H9 (cell line): ENCODE data around the gene GFPT2. TPM values are rescaled to one million over a fixed set of nuclear protein-coding genes. Genes with fewer than 3 reads are reported as not detected.

ENCODE experiments used
- DNase-seq: peaks from one replicate; pipeline ENCODE4 v3.0.0-alpha.2; 2017
- H2AFZ ChIP-seq: one replicate; pipeline ENCODE4 v1.6.1; 2013; ENCODE audit warnings: mild to moderate bottlenecking, low read length, control low read depth, moderate library complexity
- H2AK5ac ChIP-seq: 2 replicates; pipeline ENCODE4 v1.6.1; 2013; ENCODE audit warnings: low read length, control low read depth, mixed read lengths; ENCODE audit not compliant: insufficient read length
- H2BK120ac ChIP-seq: one replicate; pipeline ENCODE4 v1.6.1; 2013; ENCODE audit warnings: low read depth, mild to moderate bottlenecking, low read length, control low read depth, inconsistent platforms; ENCODE audit not compliant: poor library complexity, severe bottlenecking
- H2BK12ac ChIP-seq: 2 replicates; pipeline ENCODE4 v1.6.1; 2013; ENCODE audit warnings: low read length, control low read depth, mixed read lengths, low read depth; ENCODE audit not compliant: insufficient read length
- H2BK15ac ChIP-seq: 2 replicates; pipeline ENCODE4 v1.6.1; 2013; ENCODE audit warnings: low read depth, low read length, control low read depth
- H2BK20ac ChIP-seq: one replicate; pipeline ENCODE4 v1.6.1; 2013; ENCODE audit warnings: low read depth, mild to moderate bottlenecking, low read length, control low read depth, inconsistent platforms; ENCODE audit not compliant: poor library complexity, severe bottlenecking
- H2BK5ac ChIP-seq: 2 replicates; pipeline ENCODE4 v1.6.1; 2013; ENCODE audit warnings: low read length, control low read depth, mixed read lengths; ENCODE audit not compliant: insufficient read length
- H3K14ac ChIP-seq: 2 replicates; pipeline ENCODE4 v1.6.1; 2013; ENCODE audit warnings: low read length, control low read depth; ENCODE audit not compliant: insufficient read depth
- H3K18ac ChIP-seq: 2 replicates; pipeline ENCODE4 v1.6.1; 2013; ENCODE audit warnings: low read depth, mild to moderate bottlenecking, mixed read lengths, low read length, control low read depth; ENCODE audit not compliant: insufficient read length
- H3K23ac ChIP-seq: 2 replicates; pipeline ENCODE4 v1.6.1; 2013; ENCODE audit warnings: low read length, control low read depth, mixed read lengths, low read depth; ENCODE audit not compliant: insufficient read length
- H3K23me2 ChIP-seq: 2 replicates; pipeline ENCODE4 v1.6.1; 2013; ENCODE audit warnings: low read depth, mild to moderate bottlenecking, mixed read lengths, low read length, control low read depth; ENCODE audit not compliant: insufficient read length, poor library complexity, severe bottlenecking
- H3K27ac ChIP-seq: 2 replicates; pipeline ENCODE4 v1.5.1; 2013; ENCODE audit warnings: low read length, control low read depth, mixed read lengths, low read depth; ENCODE audit not compliant: insufficient read length
- H3K27me3 ChIP-seq: 2 replicates; pipeline ENCODE4 v1.6.1; 2013; ENCODE audit warnings: low read length, control low read depth, inconsistent platforms; ENCODE audit not compliant: insufficient read depth
- H3K4ac ChIP-seq: 2 replicates; pipeline ENCODE4 v1.6.1; 2013; ENCODE audit warnings: low read depth, mild to moderate bottlenecking, control low read depth, inconsistent platforms, low read length, moderate library complexity
- H3K4me1 ChIP-seq: 2 replicates; pipeline ENCODE4 v1.6.1; 2013; ENCODE audit warnings: low read length, control low read depth, inconsistent platforms; ENCODE audit not compliant: insufficient read depth
- H3K4me2 ChIP-seq: 2 replicates; pipeline ENCODE4 v1.6.1; 2013; ENCODE audit warnings: low read length, control low read depth, mixed read lengths; ENCODE audit not compliant: insufficient read length, insufficient read depth
- H3K56ac ChIP-seq: 2 replicates; pipeline ENCODE4 v1.6.1; 2013; ENCODE audit warnings: low read depth, mild to moderate bottlenecking, mixed read lengths, low read length, control low read depth; ENCODE audit not compliant: insufficient read length
- H3K79me1 ChIP-seq: 2 replicates; pipeline ENCODE4 v1.6.1; 2013; ENCODE audit warnings: low read depth, mild to moderate bottlenecking, moderate library complexity, low read length, control low read depth, inconsistent platforms; ENCODE audit not compliant: insufficient read depth, poor library complexity, severe bottlenecking
- H3K79me2 ChIP-seq: 2 replicates; pipeline ENCODE4 v1.6.1; 2013; ENCODE audit warnings: low read length, control low read depth, inconsistent platforms; ENCODE audit not compliant: insufficient read depth
- H3K9ac ChIP-seq: 2 replicates; pipeline ENCODE4 v1.6.1; 2013; ENCODE audit warnings: low read length, control low read depth, mixed read lengths; ENCODE audit not compliant: insufficient read length; ENCODE audit errors: extremely low read depth
- H3K9me3 ChIP-seq: one replicate; pipeline ENCODE4 v1.6.1; 2013; ENCODE audit warnings: low read depth, low read length, inconsistent platforms; ENCODE audit not compliant: control insufficient read depth
- H3T11ph ChIP-seq: one replicate; pipeline ENCODE4 v1.6.1; 2013; ENCODE audit warnings: mild to moderate bottlenecking, low read length, control low read depth, inconsistent platforms
- H4K20me1 ChIP-seq: one replicate; pipeline ENCODE4 v1.6.1; 2013; ENCODE audit not compliant: control insufficient read depth, insufficient read length, insufficient read depth
- H4K5ac ChIP-seq: 2 replicates; pipeline ENCODE4 v1.6.1; 2013; ENCODE audit warnings: low read depth, mild to moderate bottlenecking, mixed read lengths, low read length, control low read depth; ENCODE audit not compliant: insufficient read length
- H4K8ac ChIP-seq: replicated peaks from 2 replicates; pipeline ENCODE4 v1.6.1; 2013; ENCODE audit warnings: low read length, control low read depth, mixed read lengths, low read depth; ENCODE audit not compliant: insufficient read length
- H4K91ac ChIP-seq: 2 replicates; pipeline ENCODE4 v1.6.1; 2013; ENCODE audit warnings: low read depth, mild to moderate bottlenecking, moderate library complexity, mixed read lengths, low read length, control low read depth; ENCODE audit not compliant: insufficient read length
- H3K27ac Mint-ChIP-seq, 3 experiments: 2 replicates in 2 of 3; 3 replicates in 1 of 3; pipeline ENCODE4 v1.8.0; 2020 to 2021; ENCODE audit warnings: mixed read lengths in 3 of 3, mild to moderate bottlenecking in 1 of 3, moderate library complexity in 1 of 3
- H3K27me3 Mint-ChIP-seq: 2 replicates; pipeline ENCODE4 v1.8.0; 2021; ENCODE audit warnings: low read depth, mild to moderate bottlenecking, moderate library complexity, mixed read lengths
- H3K36me3 Mint-ChIP-seq, 3 experiments: 2 replicates in 2 of 3; 3 replicates in 1 of 3; pipeline ENCODE4 v1.8.0; 2020 to 2021; ENCODE audit warnings: low read depth in 3 of 3, mixed read lengths in 3 of 3; ENCODE audit not compliant: insufficient read depth in 1 of 3
- H3K4me1 Mint-ChIP-seq, 2 experiments: 2 replicates each; pipeline ENCODE4 v1.8.0; 2020; ENCODE audit warnings: mixed read lengths in 2 of 2
- H3K4me3 Mint-ChIP-seq, 2 experiments: 2 replicates in 1 of 2; 3 replicates in 1 of 2; pipeline ENCODE4 v1.8.0; 2020 to 2021; ENCODE audit warnings: mild to moderate bottlenecking in 2 of 2, mixed read lengths in 2 of 2, moderate library complexity in 1 of 2
- H3K9me3 Mint-ChIP-seq, 2 experiments: 2 replicates in 1 of 2; 3 replicates in 1 of 2; pipeline ENCODE4 v1.8.0; 2020; ENCODE audit warnings: mild to moderate bottlenecking in 2 of 2, mixed read lengths in 2 of 2, moderate library complexity in 1 of 2
- WGBS: extraction: QIAGEN DNeasy Blood & Tissue Kit; methylation state at CpG from one replicate; pipeline ENCODE4 v1.1.7; 2013; ENCODE audit warnings: missing lambda C conversion rate, low lambda C conversion rate, mixed read lengths; ENCODE audit not compliant: insufficient read length; ENCODE audit errors: extremely low coverage; 5-methylcytosine and 5-hydroxymethylcytosine counted together
- total RNA-seq: library from RNA; stranded (reverse); gene quantifications from 2 replicates; pipeline ENCODE4 v1.2.1, GENCODE V29; 2021
- TF ChIP-seq, protein P1 (sequence below): fragments of 200-600 bp; sonication (generic); conservative IDR thresholded peaks from 3 replicates; pipeline ENCODE4 v1.8.0; 2021; ENCODE audit warnings: antibody characterized with exemption, mild to moderate bottlenecking

Gene GFPT2
- total RNA-seq, 1 experiment from 2014 or later: 89.8 TPM

DNA sequence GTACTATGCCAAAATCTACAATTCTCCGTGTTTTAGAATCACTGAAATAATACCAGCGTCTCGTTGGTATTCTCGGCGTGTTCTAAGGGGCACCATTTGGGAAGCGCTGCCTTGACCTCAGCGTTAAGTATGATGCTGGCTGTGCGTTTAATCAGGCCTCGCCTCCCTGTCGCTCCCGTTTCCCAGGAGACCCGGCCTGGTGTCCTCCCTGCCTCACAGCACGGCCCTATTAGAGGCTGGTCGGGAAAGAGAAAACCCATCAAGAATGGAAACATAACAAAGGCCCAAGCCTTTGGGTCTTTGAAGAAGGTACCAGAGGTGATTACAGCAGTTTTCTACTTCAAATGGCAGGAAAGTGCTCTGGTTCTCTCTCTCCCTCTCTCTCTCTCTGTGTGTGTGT is 30.0 kb downstream of the GFPT2 start:
- TF ChIP-seq, protein P1, sequence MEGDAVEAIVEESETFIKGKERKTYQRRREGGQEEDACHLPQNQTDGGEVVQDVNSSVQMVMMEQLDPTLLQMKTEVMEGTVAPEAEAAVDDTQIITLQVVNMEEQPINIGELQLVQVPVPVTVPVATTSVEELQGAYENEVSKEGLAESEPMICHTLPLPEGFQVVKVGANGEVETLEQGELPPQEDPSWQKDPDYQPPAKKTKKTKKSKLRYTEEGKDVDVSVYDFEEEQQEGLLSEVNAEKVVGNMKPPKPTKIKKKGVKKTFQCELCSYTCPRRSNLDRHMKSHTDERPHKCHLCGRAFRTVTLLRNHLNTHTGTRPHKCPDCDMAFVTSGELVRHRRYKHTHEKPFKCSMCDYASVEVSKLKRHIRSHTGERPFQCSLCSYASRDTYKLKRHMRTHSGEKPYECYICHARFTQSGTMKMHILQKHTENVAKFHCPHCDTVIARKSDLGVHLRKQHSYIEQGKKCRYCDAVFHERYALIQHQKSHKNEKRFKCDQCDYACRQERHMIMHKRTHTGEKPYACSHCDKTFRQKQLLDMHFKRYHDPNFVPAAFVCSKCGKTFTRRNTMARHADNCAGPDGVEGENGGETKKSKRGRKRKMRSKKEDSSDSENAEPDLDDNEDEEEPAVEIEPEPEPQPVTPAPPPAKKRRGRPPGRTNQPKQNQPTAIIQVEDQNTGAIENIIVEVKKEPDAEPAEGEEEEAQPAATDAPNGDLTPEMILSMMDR: no peak
- Histone ChIP-seq H2BK20ac (no peak overlapping the region), H2AK5ac (no peak overlapping the region), H3K4ac (no peak overlapping the region), H3K56ac (no peak overlapping the region), H3K27ac (no peak overlapping the region), H2AFZ (no peak overlapping the region), H3K18ac (no peak overlapping the region), H3K79me2 (no peaks in the 10 kb centered on the region; the same call in 1 of the 2 replicates), H4K20me1 (no peaks in the 10 kb centered on the region), H3K27me3 (no peaks in the 10 kb centered on the region), H2BK5ac (no peak overlapping the region), H4K5ac (no peak overlapping the region), H4K8ac (no peak overlapping the region), H3K4me2 (no peak overlapping the region), H3K9me3 (no peaks in the 10 kb centered on the region), H3K23me2 (no peaks in the 10 kb centered on the region), H3K9ac (no peak overlapping the region), H4K91ac (no peak overlapping the region), H3K4me1 (no peaks in the 10 kb centered on the region), H3K23ac (no peak overlapping the region), H2BK120ac (no peak overlapping the region), H2BK15ac (no peak overlapping the region), H3T11ph (no peak overlapping the region), H3K14ac (no peak overlapping the region), H2BK12ac (no peak overlapping the region), H3K79me1 (peaks cover 2% of the 10 kb centered on the region)
- no peak overlapping the region for H3K4me3 Mint-ChIP-seq
- H3K4me1 Mint-ChIP-seq: peaks cover 4 to 6% of the 10 kb centered on the region in 2 experiments; a peak in 3 of 4 replicates
- H3K27ac Mint-ChIP-seq: peak overlapping the region in 2 of 3 experiments; percentile 64 to 70; a peak in 4 of 7 replicates
- DNase-seq: no peak
- no peaks in the 10 kb centered on the region for H3K9me3 Mint-ChIP-seq
- no CpG with 5 or more reads among the region's 14 CpGs for WGBS
- H3K27me3 Mint-ChIP-seq: no peaks in the 10 kb centered on the region
- H3K36me3 Mint-ChIP-seq: peaks cover 66 to 88% (median 83%) of the 10 kb centered on the region in 3 experiments
